DMS153 (cell line): ENCODE measurements around the gene SLC39A11.
A peak's percentile ranks its signal among the peaks of the same experiment; 100 is the strongest.
"Not testable (repeated sequence)": the region's sequence is repeated elsewhere in the genome, so short reads cannot be mapped to it uniquely, and the experiment has no call there.

Experiments used
- DNase-seq: peaks from one replicate; lab custom pipeline; 2025; lab: John Stamatoyannopoulos, UW

SLC39A11 gene

DNA sequence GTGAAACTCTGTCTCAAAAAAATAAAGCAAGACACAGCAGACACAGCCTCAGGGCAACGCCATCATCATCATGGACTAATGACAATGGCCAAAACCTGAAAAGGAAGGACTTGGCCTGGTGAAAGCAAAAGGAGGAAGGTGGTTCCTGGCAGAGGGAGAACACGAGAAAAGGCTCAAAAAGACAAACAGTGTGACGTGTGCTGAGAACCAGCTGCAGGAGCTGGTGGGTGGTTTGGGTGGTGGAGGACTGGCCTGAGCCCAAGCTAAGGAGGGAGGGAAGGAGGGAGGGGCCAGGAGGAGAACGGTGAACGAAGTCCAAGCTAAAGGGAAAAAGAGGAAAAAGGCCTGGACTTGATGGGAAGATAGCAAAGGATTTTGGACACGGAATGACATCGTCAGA lies 85.1 kb downstream of the SLC39A11 start:
- DNase-seq = no peak

- DNase-seq = no peak
Observed at GRCh38 chr17:73005360-73005759, 87.1 kb downstream of the SLC39A11 start.

DNA sequence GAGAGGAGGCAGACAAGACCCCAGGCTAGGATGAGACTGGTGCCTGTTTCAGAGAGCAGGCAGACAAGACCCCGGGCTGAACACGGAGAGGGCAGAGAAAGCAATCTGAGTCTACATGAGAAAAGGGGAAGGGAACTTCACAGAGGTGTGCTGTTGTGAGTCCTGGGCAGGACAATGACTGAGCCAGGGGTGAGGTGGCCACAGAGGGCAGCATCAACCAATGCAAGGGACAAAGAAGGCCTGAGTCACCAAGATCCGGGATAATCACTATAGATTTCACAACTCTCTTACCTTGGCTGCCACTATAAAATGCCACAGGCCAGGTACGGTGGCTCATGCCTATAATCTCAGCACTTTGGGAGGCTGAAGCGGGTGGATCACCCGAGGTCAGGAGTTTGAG lies 89.0 kb downstream of the SLC39A11 start:
- no peak for DNase-seq

DNA sequence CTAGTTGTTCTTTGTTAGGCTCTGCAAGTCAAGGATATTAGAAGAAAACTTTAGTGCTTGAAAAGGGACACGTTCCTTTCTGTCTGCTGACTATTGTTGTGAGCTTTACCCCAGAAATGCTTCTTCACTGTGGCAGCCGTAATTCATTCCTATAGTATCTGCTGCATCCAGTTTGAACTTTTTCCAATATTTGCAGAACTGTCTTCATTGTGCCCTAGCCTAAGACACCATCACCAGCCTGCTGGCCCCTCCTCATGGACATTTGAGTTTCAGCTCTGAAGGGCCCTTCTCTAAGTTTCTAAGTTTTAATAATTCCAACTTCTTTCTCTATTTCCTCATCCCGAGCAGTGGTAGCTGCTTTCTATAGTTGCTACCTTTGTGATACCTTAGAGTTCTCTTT lies 91.7 kb downstream of the SLC39A11 start:
- DNase-seq = no peak

GRCh38 chr17:72999474-72999873 lies 93.0 kb downstream of the SLC39A11 start:
- DNase-seq = not testable (repeated sequence)

GRCh38 chr17:72998343-72998742 lies 94.1 kb downstream of the SLC39A11 start:
- DNase-seq = no peak

DNA sequence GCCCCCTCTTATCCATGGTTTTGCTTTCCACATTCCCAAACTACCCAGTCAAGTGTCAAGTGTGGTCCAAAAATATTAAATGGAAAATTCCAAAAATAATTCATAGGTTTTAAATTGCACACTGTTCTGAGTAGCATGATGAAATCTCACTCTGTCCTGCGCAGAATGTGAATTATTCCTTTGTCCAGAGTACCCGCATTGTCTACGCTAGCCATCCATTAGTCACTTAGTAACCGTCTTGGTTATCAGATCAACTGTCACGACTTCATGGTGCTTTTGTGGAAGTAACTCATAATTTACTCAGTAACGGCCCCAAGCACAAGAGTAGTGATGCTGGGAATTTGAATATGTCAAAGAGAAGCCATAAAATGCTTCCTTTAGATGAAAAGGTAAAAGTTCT lies 94.9 kb downstream of the SLC39A11 start:
- no peak for DNase-seq

DNA sequence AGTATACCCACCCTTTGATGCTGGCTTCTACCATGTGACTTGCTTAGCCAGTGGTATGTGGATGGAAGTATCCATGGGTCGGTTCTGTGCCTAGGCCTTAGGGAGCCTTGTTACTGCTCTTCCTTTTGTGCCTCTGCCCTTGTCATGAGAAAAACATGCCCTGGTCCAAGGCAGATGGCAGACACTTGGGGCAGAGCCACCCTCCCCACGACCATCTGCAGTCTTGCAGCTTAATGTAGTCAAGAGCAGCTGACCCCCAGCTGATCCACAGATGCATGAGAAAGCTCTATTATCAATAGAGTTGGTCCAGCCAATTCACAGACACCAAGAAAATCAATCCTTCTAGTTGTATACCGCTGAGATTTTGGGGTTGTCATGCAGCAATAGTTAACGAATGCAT lies 95.7 kb downstream of the SLC39A11 start:
- no peak for DNase-seq

GRCh38 chr17:72995008-72995656 lies 97.4 kb downstream of the SLC39A11 start:
- DNase-seq = no peak

DNA sequence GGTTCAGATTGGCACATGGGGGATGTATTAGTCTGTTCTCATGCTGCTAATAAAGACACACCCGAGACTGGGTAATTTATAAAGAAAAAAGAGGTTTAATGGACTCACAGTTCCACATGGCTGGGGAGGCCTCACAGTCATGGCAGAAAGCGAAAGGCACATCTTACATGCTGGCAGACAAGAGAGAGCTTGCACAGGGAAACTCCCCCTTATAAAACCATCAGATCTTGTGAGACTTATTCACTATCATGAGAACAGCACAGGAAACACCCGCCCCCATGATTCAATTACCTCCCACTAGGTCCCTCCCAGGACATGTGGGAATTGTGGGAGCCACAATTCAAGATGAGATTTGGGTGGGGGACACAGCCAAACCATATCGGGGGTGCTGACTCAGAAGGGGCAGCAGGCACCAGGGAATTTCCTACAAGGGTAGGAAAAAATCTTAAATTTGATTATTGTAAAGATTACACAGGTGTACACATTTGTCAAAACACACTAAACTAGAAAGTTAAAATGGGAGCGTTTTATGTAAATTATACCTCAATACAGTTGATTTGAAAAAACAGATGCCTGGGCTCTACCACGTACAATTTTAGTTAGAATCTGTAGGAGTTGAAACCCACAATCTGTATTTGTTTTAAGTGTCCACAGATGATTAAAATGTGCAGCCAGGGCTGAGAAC lies 99.6 kb downstream of the SLC39A11 start:
- not testable (repeated sequence) for DNase-seq

DNA sequence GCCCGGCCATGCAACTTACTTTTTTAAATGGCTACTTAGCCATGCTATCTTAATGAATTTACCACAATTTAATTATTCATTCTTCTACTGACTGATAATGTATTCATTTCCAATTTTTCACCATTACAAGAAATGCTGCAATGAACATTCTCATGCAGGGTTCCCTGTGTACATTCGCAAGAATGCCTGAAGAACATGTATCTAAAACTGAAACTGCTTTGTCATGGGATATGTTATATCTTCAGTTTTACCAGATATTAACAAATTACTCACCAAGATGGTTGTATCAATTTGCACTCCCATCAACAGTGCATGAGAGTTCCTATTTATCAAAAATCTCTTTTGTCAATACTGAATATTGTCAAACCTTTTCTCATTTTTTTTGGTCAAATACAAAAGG lies 100.8 kb downstream of the SLC39A11 start:
- DNase-seq = no peak

DNA sequence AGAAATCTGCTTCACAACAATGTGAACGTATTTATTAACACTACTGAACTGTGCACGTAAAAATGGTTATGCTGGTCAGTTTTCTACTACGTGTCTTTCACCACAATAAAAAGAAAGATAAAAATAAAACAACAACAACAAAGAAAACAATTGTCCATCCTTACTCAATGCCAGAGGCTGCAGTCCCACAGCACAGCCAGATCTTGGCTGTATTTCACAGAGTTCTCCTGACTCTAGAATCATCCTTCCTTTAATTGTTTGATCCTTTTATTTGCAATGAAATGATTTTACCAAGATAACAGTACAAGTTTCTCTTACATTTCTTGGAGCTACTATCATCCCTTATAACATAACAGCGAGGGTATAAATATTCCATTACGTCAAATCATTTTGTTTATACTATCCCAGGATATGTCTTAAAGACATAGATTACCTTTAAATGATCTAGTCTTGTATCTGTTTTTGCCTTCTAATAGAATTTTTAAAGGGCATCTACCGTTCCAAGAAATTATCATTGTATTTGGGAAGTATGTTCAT lies 103.3 kb downstream of the SLC39A11 start:
- no peak for DNase-seq

DNA sequence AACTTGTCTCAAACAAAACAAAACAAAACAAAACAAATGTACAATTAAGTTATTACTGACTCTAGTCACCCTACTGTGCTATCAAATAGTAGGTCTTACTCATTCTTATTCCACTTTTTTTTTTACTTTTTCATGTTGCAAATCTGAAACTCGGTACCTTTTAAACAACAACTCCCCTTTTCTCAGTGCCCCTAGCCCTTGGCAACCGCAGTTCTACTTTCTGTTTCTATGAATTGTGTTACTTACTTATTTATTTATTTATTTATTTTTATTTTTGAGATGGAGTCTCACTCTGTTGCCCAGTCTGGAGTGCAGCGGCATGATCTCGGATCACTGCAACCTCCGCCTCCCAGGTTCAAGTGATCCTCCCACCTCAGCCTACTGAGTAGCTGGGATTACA lies 104.0 kb downstream of the SLC39A11 start:
- no peak for DNase-seq

DNA sequence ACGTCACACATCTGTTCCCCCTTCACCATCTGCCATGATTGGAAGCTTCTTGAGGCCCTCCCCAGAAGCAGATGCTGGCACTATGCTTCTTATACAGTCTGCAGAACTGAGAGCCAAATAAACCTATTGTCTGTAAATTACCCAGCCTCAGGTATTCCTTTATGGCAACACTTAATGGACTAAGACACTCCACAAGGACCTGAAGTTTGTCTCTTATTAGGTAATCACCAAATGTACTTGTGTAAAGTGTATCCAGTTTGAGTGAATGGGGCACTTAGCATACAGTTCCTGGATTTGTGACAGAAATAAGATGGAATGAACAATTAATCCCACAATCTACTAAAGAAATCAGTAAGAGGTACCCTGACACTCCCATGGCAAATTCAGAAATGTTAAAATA lies 105.3 kb downstream of the SLC39A11 start:
- no peak for DNase-seq

- DNase-seq = peak; percentile 45
Observed at GRCh38 chr17:72985882-72986720, 106.4 kb downstream of the SLC39A11 start.

DNA sequence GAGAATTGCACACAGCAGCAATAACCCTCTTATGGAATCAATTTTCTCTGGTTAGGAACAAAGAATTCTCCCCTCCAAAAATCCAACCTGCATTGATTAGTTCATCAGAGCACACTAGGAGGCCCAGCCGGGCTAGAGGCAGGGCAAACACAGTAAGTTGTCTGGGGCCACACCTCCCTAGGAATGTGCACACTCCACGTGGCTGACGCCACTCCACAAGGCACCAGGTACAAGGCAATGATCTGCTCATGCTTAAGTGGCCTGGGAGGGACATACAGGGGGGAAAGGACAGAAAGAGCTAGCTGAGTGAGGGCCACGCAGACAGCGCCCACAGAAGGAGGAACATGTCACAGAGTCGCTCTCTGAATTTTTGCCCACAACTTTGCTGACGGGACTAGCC lies 107.6 kb downstream of the SLC39A11 start:
- no peak for DNase-seq

- DNase-seq = no peak
Observed at GRCh38 chr17:72984145-72984925, 108.2 kb downstream of the SLC39A11 start.

DNA sequence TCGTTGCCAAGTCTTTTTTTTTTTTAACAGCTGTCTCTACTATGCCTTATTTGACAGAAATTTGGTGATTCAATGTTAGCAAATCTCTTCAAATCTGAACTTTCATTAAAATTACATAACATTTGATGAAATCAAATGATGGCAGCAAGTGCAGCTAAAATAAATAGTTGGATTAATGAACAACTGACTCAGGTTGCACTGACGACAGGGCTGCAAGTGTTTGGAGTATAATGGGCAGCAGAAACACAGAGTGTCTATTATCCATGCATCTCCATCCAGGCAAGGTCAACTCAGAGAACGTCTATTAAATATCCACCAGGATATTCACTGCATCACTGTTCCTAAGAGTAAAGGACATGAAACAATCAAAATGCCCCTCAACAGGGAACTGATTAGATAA lies 109.8 kb downstream of the SLC39A11 start:
- no peak for DNase-seq

- DNase-seq = peak; percentile 20
Observed at GRCh38 chr17:72978593-72979218, 113.8 kb downstream of the SLC39A11 start.

DNA sequence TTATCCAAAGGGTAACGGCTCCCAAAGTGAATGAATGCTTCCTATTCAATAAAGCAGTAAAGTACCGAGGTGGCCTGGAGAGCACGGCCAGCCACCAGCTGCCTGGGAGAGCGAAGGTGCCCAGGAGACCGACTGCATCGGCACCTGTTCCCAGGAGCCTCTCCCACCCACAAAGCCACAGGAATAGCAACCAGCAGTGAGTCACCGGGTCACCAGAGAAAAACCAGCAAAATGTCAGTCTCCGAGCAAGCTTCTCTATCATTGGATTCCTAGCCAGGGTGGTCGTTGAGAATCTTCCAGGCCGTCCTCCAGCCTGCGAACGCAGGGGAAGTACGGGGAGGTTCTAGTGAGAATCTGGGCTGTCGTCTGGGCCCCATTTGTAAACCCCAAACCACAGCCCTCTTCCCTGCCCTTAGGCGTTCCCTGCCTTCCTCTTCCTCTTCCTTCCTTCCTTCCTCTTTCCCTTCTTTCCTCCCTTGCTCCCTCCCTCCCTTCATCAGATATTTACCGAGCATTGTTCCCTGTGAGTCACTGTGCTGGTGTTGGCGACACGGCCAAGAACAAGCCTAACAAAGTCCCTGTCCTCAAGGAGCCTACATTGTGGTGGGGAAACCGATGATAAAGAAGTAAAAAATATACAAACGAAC lies 114.6 kb downstream of the SLC39A11 start:
- no peak for DNase-seq
